GM18498 (cell line): ENCODE measurements around the gene CORO7.
"Not testable (repeated sequence)": the region's sequence is repeated elsewhere in the genome, so short reads cannot be mapped to it uniquely, and the experiment has no call there.

ENCODE experiments used
- ATAC-seq: cut with Tn5 transposase; IDR thresholded peaks from one replicate; pipeline ENCODE4 v1.9.1; 2021; ENCODE audit warnings: mild to moderate bottlenecking, moderate library complexity; ENCODE audit not compliant: unreplicated experiment

Gene CORO7

GRCh38 chr16:4358831-4359561, 57.4 kb downstream of the CORO7 start:
- ATAC-seq = no peak

GRCh38 chr16:4358236-4358635, 58.2 kb downstream of the CORO7 start:
- no peak for ATAC-seq

GRCh38 chr16:4356820-4357219, 59.6 kb downstream of the CORO7 start:
- no peak for ATAC-seq

- no peak for ATAC-seq
Measured at GRCh38 chr16:4354512-4355409, 61.6 kb downstream of the CORO7 start.

GRCh38 chr16:4353675-4354074, 62.7 kb downstream of the CORO7 start:
- no peak for ATAC-seq

- ATAC-seq = no peak
Measured at GRCh38 chr16:4352843-4353242, 63.6 kb downstream of the CORO7 start.

GRCh38 chr16:4351880-4352279, 64.5 kb downstream of the CORO7 start:
- ATAC-seq = no peak

GRCh38 chr16:4350787-4351659, 65.4 kb downstream of the CORO7 start, which contains the start of gene PAM16:
Gene PAM16 (minus strand): TSS chr16:4351321. CDS start chr16:4351234, 87 bp downstream.
- ATAC-seq = peak; percentile 89

GRCh38 chr16:4350365-4350786, 66.0 kb downstream of the CORO7 start:
- no peak for ATAC-seq

- no peak for ATAC-seq
Measured at GRCh38 chr16:4349332-4349731, 67.1 kb downstream of the CORO7 start.

- no peak for ATAC-seq
Measured at GRCh38 chr16:4347765-4348509, 68.5 kb downstream of the CORO7 start.

GRCh38 chr16:4347010-4347409, 69.4 kb downstream of the CORO7 start:
- no peak for ATAC-seq

GRCh38 chr16:4345836-4346781, 70.3 kb downstream of the CORO7 start:
- ATAC-seq = no peak

- no peak for ATAC-seq
Measured at GRCh38 chr16:4344983-4345835, 71.2 kb downstream of the CORO7 start.

- not testable (repeated sequence) for ATAC-seq
Measured at GRCh38 chr16:4344300-4344982, 72.0 kb downstream of the CORO7 start.

GRCh38 chr16:4342866-4343744, 73.3 kb downstream of the CORO7 start:
- no peak for ATAC-seq

- no peak for ATAC-seq
Measured at GRCh38 chr16:4341250-4341649, 75.1 kb downstream of the CORO7 start.
